ENCODE results near the gene KCNC3. TPM values are rescaled to one million over a fixed set of nuclear protein-coding genes. Genes with fewer than 3 reads are reported as not detected.
"Not testable (repeated sequence)": the region's sequence is repeated elsewhere in the genome, so short reads cannot be mapped to it uniquely, and the experiment has no call there.

Gene KCNC3
- total RNA-seq, 2 donors from 2014 or later: 3.6 to 10.6 TPM

- no peak for DNase-seq (ENCODE audit: low spot score)
- TF ChIP-seq CTCF (IDR thresholded peaks at IDR 0.05) (no peak), POLR2AphosphoS5 (IDR thresholded peaks at IDR 0.05) (no peak), POLR2A (IDR thresholded peaks at IDR 0.05) (no peak)
- Histone ChIP-seq H3K4me1 (replicated peaks) (no peaks in the 10 kb centered on the region), H3K27ac (peak overlapping the region; percentile 64 to 68), H3K36me3 (no peaks in the 10 kb centered on the region), H3K9me3 (no peaks in the 10 kb centered on the region), H3K4me3 (peak overlapping the region; percentile 18 to 45), H3K27me3 (replicated peaks; ENCODE audit: insufficient read depth) (no peaks in the 10 kb centered on the region)
- WGBS: 5% methylated on average over 20 of the region's 20 CpGs
- intact Hi-C loops (cut with DNase I): no loop called here
Measured at GRCh38 chr19:50332244-50333038, 3.3 kb upstream of the KCNC3 start.

GRCh38 chr19:50331994-50332243 lies 2.7 kb upstream of the KCNC3 start:
- Histone ChIP-seq H3K4me3 (no peak overlapping the region), H3K4me1 (replicated peaks) (no peaks in the 10 kb centered on the region)

GRCh38 chr19:50331221-50331993 lies 2.2 kb upstream of the KCNC3 start:
- peak overlapping the region; percentile 39 to 81 for H3K27ac ChIP-seq

More at GRCh38 chr19:50331994-50332243, 2.7 kb upstream of the KCNC3 start:
- WGBS: 14% methylated on average over 2 of the region's 2 CpGs
- Histone ChIP-seq H3K27ac (peak overlapping the region in 1 of 2 donors; percentile 64), H3K36me3 (no peaks in the 10 kb centered on the region), H3K27me3 (replicated peaks; ENCODE audit: insufficient read depth) (no peaks in the 10 kb centered on the region), H3K9me3 (no peaks in the 10 kb centered on the region)
- no peak for TF ChIP-seq POLR2AphosphoS5 (IDR thresholded peaks at IDR 0.05)
- no peak for TF ChIP-seq CTCF (IDR thresholded peaks at IDR 0.05)
- no peak for TF ChIP-seq POLR2A (IDR thresholded peaks at IDR 0.05)
- no peak for DNase-seq (ENCODE audit: low spot score)
- intact Hi-C loops (cut with DNase I): no loop called here

GRCh38 chr19:50330365-50331078 lies 1.3 kb upstream of the KCNC3 start:
- peak overlapping the region; percentile 12 to 30 for H3K4me3 ChIP-seq
- H3K27ac ChIP-seq: peak overlapping the region; percentile 39 to 81
- no peaks in the 10 kb centered on the region for H3K36me3 ChIP-seq
- intact Hi-C loops (cut with DNase I): no loop called here
- H3K9me3 ChIP-seq: no peaks in the 10 kb centered on the region
- DNase-seq (ENCODE audit: low spot score): peak; percentile 69
- TF ChIP-seq POLR2A (IDR thresholded peaks at IDR 0.05): peak; percentile 43
- TF ChIP-seq CTCF (IDR thresholded peaks at IDR 0.05): no peak
- peak; percentile 56 for TF ChIP-seq POLR2AphosphoS5 (IDR thresholded peaks at IDR 0.05)
- peaks cover 6% of the 10 kb centered on the region for H3K4me1 ChIP-seq (replicated peaks)
- 2% methylated on average over 48 of the region's 48 CpGs for WGBS
- no peaks in the 10 kb centered on the region for H3K27me3 ChIP-seq (replicated peaks; ENCODE audit: insufficient read depth)

More at GRCh38 chr19:50331221-50331993, 2.2 kb upstream of the KCNC3 start:
- Histone ChIP-seq H3K4me1 (replicated peaks) (no peaks in the 10 kb centered on the region), H3K27me3 (replicated peaks; ENCODE audit: insufficient read depth) (no peaks in the 10 kb centered on the region), H3K36me3 (no peaks in the 10 kb centered on the region), H3K9me3 (no peaks in the 10 kb centered on the region), H3K4me3 (peak overlapping the region; percentile 12 to 30)
- DNase-seq (ENCODE audit: low spot score): no peak
- WGBS: 17% methylated on average over 10 of the region's 10 CpGs
- no peak for TF ChIP-seq POLR2AphosphoS5 (IDR thresholded peaks at IDR 0.05)
- intact Hi-C loops (cut with DNase I): no loop called here

GRCh38 chr19:50329926-50330294 lies 733 bp upstream of the KCNC3 start:
- peaks cover 10% of the 10 kb centered on the region for H3K4me1 ChIP-seq (replicated peaks)
- peak overlapping the region in 1 of 2 donors; percentile 11 for H3K4me3 ChIP-seq
- H3K27me3 ChIP-seq (replicated peaks; ENCODE audit: insufficient read depth); H3K9me3 ChIP-seq; H3K36me3 ChIP-seq; DNase-seq (ENCODE audit: low spot score); intact Hi-C loops (cut with DNase I): not testable (repeated sequence)
- peak overlapping the region; percentile 63 to 81 for H3K27ac ChIP-seq
- WGBS: 18% methylated on average over 18 of the region's 18 CpGs
